HG02885 (cell line): Measurements from ENCODE around the gene ATP12A.

Source experiments
- ATAC-seq: cut with Tn5 transposase; IDR thresholded peaks from one replicate; pipeline ENCODE4 v1.9.1; 2021; ENCODE audit warnings: mild to moderate bottlenecking; ENCODE audit not compliant: unreplicated experiment, poor library complexity

ATP12A gene

DNA sequence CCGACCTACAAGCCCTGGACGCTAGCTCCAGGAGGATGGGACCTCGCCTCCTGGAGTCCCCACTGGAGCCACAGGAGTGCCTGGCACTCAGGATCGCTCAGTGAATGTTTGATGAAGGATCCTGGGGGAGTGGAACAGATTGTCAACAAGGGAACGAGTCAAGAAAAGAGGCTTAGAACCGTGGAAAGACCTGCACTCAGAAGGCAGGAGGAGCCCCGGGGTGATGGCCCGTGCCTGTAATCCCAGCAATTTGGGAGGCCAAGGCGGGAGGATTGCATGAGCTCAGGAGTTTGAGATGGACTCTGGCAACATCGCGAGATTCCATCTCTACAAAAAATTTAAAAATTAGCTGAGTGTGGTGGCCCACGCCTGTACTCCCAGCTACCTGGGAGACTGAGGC lies 38.9 kb downstream of the ATP12A start:
- no peak for ATAC-seq

DNA sequence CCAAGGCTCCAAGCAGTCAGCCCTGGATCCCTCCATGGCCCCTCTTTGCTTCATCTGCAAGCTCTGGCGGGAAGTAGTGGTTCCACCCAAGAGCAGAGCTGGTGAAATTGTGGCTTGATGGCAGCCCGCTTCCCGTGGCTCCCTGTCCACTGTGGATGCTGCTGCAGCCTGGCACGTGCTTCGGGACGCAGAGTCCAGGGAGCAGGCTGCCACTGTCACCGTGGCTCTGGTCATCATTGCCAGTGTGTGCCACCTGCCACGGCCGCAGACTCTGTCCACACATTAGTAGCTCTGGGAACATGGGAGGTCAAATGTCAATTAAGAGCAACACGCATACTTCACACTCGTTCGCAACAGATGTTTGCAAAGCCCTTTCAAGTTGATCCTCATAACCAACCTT lies 43.0 kb downstream of the ATP12A start:
- ATAC-seq = no peak

DNA sequence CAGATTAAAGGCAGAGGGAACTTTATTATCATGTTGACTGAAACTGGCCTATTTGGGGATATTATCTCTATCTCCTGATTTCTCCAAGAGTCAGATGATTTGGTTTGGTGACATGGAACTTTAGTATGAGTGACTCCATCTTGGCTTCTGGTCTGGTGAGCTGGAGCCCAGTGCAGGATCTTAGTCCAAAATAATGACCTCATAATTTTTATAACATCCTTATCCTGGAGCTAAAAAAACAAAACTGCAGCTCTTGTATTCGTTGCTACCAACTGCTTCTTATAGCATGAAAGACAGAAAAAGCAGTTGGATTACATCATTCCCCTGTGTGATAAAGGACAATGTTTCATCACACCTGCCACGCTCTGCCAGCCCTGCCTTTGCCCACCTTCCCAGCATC lies 44.5 kb downstream of the ATP12A start:
- no peak for ATAC-seq

DNA sequence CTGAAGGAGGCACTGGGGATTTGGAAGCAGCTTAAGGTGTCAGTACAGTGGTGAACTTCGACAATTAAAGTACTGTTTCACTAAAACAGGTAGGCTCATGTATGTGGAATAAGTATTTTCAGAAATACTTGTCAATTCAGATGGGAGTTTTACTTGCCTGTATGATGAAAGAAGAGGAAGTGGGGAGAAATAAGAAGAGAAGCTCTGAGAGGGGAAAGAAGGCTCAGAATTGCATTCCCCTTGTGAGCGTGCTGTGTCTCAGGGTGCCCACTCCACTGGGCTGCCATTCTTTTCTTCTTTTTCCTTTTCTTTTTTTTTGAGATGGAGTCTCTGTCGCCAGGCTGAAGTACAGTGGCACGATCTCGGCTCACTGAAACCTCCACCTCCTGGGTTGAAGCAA lies 45.2 kb downstream of the ATP12A start:
- ATAC-seq = no peak

DNA sequence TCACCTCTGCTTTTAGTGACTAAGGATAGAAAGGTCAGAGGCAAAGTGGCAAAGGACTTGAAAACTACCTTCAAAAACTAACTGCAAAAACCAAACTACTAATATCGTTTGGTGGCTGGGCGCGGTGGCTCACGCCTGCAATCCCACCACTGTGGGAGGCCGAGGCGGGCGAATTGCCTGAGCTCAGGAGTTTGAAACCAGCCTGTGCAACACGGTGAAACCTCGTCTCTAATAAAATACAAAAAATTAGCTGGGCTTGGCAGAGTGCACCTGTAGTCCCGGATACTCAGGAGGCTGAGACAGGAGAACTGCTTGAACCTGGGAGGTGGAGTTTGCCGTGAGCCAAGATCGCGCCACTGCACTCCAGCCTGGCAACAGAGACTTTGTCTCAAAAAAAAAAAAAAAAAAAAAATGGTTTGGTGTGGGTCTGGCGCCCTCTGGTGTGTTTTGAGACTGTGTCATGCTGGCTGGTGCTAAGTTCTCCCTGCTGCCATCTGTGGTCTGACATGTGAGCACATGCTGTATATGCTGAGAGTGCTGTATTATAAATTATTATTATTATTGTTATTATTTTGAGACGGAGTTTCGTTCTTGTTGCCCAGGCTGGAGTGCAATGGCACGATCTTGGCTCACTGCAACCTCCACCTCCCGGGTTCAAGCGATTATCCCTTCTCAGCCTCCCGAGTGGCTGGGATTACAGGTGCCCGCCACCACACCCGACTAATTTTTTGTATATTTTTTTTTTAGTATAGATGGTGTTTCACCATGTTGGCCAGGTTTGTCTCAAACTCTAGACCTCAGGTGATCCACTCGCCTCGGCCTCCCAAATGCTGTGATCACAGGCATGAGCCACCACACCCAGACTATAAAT lies 47.8 kb downstream of the ATP12A start:
- peak; percentile 86 for ATAC-seq

DNA sequence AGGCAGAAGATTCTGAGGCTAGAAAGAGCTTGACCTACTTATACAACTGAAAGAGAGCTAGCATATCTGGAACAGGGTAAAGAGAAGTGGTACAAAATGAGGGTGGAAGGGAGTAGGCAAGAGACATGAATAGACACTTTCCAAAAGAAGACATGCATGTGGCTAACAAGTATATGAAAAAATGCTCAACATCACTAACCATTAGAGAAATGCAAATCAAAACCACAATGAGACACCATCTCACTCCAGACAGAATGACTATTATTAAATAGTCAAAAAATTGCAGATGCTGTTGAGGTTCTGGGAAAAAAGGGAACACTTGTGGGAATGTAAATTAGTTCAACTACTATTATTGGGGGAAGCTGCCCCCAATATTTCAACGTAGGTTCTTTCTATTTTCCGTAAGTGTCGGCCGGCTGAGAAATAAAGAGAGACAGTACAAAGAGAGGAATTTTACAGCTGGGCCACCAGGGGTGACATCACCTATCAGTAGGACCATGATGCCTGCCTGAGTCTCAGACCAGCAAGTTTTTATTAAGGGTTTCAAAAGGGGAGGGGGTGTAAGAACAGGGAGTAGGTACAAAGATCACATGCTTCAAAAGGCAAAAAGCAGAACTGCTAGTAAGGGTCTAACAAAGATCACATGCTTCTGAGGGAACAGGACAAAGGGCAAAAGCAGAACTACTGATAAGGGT lies 50.8 kb downstream of the ATP12A start:
- ATAC-seq = peak; percentile 74

DNA sequence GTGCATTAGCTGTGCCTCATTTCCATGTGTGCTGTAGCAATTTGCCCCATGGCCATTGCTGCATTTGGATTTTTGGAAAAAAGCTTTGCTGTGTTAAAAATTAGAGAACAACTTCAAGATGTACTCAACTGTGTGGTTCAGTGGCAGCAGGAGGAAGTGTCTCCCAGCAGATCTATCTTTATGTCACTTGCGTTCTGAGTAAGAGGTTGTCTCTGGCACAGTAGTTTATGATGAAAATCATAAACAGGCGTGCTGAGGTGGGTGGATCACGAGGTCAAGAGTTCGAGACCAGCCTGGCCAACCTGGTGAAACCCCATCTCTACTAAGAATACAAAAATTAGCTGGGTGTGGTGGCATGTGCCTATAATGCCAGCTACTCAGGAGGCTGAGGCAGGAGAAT lies 54.7 kb downstream of the ATP12A start:
- ATAC-seq = no peak

DNA sequence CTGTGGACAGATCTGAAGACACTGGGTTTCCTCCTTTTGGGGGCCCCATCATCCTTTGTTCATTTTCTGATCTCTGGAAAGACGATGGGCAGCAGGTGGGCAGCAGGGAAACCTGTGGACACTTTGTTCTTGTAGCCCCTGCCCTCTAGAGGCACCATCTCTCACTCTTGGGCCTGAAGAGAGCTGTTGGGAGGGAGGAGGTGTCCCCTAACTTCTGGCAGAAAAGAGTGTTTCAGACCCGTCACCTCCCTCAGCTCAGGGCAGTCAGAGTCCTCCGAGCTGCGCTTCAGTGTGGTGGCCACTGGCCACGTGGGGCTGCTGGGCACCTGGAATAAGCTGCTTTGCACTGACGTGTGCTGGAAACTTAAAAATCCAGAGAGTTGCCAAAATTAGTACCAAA lies 56.8 kb downstream of the ATP12A start:
- no peak for ATAC-seq

DNA sequence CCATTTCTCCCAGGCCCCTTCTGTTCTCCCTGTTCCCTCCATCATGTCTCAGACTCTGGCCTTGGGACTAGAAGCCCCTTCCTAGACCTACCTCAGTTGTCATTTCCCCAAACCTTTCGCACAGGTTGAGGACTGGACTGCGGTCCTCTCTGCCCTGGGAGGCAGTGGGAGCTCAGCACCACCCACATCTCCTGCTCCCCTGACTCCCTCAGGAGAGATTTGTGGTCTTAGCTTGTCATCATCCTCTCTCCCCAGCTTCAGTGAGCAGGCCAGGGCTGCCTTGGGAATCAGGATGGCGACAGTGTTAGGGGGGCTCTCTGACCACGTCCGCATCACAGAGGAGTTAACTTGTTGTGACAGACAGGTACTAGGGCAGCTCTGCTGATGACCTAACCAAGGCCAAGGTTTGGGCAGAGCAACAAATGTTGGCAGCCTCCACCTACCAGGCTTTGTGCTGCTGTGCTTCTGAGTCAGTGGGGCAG lies 58.2 kb downstream of the ATP12A start:
- no peak for ATAC-seq

DNA sequence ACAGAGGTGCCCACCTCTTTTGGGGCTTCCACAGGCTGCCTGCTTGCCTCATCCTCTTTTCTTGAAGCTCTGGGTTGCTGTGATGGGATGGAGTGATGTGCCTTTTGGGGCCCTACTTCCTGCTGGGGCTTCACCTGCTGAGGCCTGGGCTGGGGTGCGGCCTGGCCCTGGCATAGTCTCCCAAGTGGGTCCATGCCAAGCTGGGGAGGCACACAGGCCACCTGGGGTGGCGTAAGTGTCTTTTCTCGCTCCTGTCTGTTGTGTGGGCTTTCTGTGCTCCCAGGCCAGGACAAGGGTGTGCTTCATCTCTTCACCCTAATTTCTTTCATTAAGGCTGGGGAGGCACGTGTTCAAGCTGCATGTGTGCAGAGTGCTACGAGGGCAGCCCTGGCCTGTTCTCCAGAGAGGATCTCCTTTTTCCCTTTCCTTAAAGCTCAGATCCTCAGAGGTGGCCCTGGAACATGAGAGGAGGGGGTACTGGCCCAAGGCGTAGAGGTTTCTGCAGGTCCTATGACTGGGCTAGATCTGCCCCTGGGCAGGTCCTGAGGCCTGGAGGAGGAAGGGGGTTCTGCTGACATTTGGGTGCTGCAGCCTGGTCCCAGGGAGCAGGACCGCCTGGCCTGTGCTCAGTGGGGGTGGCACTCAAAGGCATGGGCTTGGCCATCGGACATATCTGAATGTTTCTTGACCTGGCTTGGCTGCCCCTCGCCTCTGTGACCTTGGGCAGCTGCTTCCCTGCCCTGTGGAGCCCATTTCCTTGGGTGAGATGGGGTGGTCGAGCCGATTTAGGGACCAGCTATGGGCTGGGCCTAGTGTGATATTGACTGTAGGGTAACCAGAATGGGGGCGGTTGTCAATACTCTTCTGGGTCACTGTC lies 60.0 kb downstream of the ATP12A start:
- ATAC-seq = no peak

DNA sequence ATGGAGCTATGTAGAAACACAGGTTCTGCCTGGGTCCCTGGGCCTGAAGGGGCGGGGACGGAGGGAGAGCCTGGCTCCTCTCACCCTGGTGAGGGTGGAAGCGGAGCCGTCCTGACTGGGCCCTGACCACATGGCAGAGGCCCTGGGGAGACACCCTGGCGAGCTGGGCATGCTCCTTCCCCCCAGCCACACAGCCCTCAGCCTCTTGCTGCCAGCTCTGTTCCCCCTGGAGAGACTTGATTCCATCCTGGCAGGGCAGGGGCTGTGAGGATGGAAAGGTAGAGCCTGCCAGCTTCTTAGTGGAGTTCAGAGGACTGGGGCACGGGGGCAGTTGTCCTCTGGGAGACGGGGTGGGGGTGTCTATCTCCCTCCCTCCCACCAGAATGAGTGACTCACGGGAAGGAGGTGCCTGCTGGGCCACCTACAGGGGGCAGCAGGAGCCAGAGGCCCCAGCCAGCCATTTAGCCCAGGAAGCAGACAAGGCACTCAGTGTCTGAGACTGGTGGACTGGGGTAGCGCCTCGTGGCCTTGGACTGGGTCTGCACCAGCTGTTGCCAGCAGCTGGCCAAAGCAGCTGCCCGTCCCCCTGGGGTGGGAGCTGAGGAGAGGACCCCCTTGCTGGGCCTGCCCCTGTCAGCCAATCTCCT lies 60.9 kb downstream of the ATP12A start:
- peak; percentile 46 for ATAC-seq

DNA sequence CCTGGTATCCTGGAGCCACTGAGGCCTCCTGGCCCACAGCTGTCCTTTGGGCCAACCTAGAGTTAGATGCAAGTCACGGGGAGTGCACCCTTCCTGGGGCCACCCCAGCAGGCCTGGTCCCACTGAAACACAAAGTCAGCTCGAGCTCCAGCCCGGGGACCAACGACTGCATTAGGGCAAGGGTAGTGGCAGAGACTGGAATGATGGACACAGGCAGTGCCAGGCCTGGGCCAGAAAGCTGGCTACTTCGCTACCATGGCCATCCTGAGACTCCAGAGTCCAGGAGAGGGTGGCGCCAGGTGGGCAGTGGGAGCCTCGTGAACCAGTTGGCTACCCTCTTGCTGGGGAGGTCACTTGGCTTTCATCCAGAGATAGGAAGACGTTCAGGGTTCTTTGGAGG lies 61.6 kb downstream of the ATP12A start:
- no peak for ATAC-seq

DNA sequence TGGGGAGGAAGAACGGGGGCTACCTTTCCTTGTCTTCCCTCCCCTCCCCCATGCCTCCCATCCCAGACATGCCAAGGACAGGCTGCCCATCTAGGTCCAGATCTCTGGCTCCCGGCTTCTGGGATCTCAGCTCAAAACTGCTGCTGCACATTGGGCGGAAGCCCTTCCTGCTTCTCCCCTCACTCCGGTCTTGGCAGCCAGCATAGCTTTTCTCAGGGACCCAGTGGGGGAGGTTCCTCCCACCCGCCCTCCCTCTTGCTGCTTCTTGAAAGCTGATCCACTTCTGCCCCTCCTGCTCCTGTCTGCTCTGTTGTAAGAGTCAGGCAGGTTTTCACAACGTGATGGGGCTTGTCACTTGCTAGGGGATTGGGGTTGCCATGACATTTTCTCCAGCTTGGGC lies 62.1 kb downstream of the ATP12A start:
- no peak for ATAC-seq

DNA sequence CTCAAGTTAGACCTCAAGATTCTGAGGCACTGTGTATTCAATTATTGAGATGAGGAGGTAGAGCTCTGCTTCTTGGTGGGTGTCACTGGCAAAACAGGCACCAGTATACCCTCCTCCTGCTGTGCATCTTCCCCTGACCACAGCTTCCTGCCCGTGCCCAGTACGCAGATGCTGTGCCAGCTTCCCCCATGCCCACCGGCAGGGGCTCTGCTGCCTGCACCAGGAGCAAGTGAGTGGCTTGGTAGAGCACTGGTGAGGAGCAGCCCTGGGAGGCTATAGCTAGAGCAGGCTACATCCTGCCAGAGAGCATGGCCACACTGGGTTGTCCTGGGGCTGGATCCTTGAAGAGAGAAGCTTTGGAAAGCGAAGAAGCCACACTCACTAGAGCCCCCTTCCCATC lies 62.8 kb downstream of the ATP12A start:
- no peak for ATAC-seq

DNA sequence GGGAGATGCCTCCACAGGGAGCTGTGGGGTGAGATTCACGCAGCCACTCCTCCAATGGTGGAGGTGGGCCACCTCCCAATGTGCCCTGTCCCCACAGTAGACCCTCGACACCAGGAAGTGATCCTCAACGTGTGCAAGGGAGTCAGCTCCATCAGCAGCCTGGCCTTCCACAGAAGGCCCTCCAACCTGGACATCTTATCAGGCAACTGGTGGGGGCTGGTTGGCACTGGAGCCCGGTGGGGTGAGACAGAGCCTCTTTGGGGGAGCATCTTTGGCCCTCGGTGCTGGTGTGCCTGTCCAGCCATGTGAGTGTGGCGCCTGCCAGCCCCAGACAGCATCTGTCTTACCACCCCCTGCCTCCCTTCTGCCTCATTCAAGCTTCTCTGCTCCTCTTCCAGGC lies 64.0 kb downstream of the ATP12A start:
- ATAC-seq = no peak

DNA sequence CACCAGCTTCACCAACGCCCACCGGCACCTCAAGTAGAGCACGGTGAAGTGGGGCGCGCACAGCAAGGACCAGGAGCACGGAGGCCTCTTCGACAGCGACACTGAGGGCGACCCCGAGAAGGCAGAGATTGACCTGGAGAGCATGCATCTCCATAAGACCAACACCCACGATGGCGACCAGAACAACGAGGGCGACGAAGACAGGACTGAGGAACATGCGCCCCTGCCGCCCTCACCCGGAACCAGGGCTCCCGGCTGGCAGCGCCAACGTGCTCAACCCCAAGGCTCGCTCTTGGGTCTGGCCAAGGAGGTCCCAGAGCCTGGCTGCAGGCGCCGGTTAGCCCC lies 65.3 kb downstream of the ATP12A start:
- no peak for ATAC-seq

DNA sequence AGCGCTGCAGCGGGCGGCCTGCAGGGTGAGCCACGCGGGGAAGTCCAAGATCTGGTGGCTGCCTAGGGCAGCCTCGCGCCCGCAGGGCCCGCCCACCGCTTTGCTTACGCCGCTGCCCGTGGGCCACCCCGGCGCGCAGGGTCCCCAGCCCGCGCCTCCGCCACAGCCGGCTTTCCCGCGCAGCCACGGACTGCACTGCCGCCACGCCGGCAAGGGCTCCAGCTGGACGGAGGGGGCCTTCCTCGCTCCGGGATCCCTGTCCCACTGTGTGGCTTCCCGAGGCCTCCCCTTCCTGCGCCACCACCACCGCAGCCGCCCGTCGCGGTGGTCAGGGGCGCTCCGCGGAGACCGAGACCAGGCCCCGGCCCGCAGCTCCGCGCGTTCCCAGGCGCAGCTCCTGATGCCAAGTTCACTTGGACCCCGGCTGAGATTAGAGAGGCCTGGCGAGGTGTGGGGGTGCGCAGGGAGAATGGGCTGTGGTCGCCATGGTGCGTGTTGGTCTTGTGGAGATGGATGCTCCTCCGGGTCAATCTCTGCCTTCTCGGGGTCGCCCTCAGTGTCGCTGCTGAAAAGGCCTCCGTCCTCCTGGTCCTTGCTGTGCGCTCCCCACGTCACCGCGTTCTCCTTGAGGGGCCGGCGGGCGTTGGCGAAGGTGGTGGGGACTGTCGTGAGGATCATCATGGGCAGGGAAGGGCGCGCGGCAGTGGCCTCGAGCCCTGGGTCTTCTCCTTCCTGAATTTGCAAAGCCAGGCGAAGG lies 65.8 kb downstream of the ATP12A start:
- ATAC-seq = no peak

DNA sequence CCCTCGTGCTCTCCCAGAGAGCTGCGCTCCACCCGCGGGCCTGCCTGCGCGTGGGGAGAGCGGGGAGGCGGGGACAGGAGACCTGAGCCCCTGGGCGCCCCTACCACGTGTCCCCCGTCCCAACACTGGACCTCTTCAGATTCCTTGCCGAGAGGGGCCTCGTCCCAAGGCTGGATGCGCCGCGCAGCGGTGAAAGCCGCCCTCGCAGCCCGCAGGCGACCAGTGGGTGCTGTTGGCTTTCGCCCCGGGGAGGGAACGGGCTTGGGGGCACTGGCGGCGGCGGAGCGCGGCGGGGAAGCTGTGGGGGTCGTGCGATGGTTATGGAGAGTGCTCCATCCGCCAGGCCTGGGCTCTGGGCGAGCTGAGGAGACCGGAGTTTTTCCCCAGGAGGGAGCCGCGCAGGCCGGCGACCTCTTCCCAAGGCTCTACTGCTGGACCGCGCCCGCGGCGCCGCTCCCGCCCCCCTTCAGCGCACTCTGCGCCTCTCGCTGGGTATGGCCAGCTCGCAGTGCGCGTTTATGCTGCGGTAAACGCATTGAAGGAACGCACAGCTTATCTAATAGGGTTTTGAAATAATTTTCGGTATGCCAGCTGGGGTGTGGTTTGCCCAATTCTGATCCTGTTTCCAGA lies 66.5 kb downstream of the ATP12A start:
- ATAC-seq = no peak
